Measurements from ENCODE around the gene CCDC39. TPM values are rescaled to one million over a fixed set of nuclear protein-coding genes. Genes with fewer than 3 reads are reported as not detected.

Gene CCDC39
- total RNA-seq, 1 experiment from 2014 or later = 0.79 TPM

DNA sequence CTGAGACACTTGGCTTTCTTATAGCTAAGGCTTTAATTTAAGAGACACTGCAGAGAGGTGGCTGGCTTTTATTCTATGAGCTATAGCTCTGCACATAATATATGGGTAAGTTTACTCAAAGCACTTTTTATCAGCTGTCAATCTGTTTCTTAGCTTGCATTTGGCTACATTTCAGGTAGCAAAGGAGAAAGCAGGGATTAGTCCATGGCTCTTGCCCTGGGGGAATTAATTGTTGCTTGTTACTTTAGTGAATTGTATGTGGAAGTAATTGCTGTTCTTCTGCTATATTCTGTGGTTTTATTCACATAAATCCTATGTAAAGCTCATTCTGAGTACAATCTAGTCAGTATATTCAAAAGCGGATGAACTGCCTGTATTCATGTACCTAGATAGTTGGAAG, 14.4 kb upstream of the CCDC39 start:
- Histone ChIP-seq H3T11ph (ENCODE audit: low read length) (no peak overlapping the region), H3K23ac (ENCODE audit: insufficient read length, low read depth, low read length) (no peak overlapping the region), H3K56ac (ENCODE audit: insufficient read length, low read depth, low read length) (no peak overlapping the region), H3K27ac (ENCODE audit: insufficient read length, low read depth, low read length) (no peak overlapping the region), H2BK15ac (ENCODE audit: low read depth, low read length) (no peak overlapping the region), H2BK120ac (ENCODE audit: low read depth, low read length, poor library complexity, severe bottlenecking) (no peak overlapping the region), H3K27me3 (ENCODE audit: insufficient read depth, low read length) (no peaks in the 10 kb centered on the region), H3K79me2 (ENCODE audit: insufficient read depth, low read length) (no peaks in the 10 kb centered on the region), H3K79me1 (ENCODE audit: insufficient read depth, low read depth, low read length, poor library complexity, severe bottlenecking) (no peaks in the 10 kb centered on the region), H3K23me2 (ENCODE audit: insufficient read length, low read depth, low read length, poor library complexity, severe bottlenecking) (no peaks in the 10 kb centered on the region), H2BK20ac (ENCODE audit: low read depth, low read length, poor library complexity, severe bottlenecking) (no peak overlapping the region), H3K9ac (ENCODE audit: extremely low read depth, insufficient read length, low read length) (no peak overlapping the region), H2AFZ (ENCODE audit: low read length) (no peak overlapping the region), H2AK5ac (ENCODE audit: insufficient read length, low read length) (no peak overlapping the region), H3K4ac (ENCODE audit: low read depth, low read length) (no peak overlapping the region), H4K91ac (ENCODE audit: insufficient read length, low read depth, low read length) (no peak overlapping the region), H4K20me1 (ENCODE audit: control insufficient read depth, insufficient read depth, insufficient read length) (no peaks in the 10 kb centered on the region), H3K4me2 (ENCODE audit: insufficient read depth, insufficient read length, low read length) (no peak overlapping the region), H3K14ac (ENCODE audit: insufficient read depth, low read length) (no peak overlapping the region), H4K5ac (ENCODE audit: insufficient read length, low read depth, low read length) (no peak overlapping the region), H2BK5ac (ENCODE audit: insufficient read length, low read length) (no peak overlapping the region), H4K8ac (replicated peaks; ENCODE audit: insufficient read length, low read depth, low read length) (no peak overlapping the region), H3K18ac (ENCODE audit: insufficient read length, low read depth, low read length) (no peak overlapping the region), H3K9me3 (ENCODE audit: control insufficient read depth, low read depth, low read length) (no peaks in the 10 kb centered on the region), H2BK12ac (ENCODE audit: insufficient read length, low read depth, low read length) (no peak overlapping the region), H3K4me1 (ENCODE audit: insufficient read depth, low read length) (no peaks in the 10 kb centered on the region)
- Mint-ChIP-seq H3K27me3 (ENCODE audit: low read depth) (no peaks in the 10 kb centered on the region), H3K4me3 (no peak overlapping the region), H3K36me3 (ENCODE audit: insufficient read depth in 1 of 3, low read depth in 3 of 3) (no peaks in the 10 kb centered on the region), H3K9me3 (no peaks in the 10 kb centered on the region), H3K27ac (no peak overlapping the region), H3K4me1 (peaks cover 13 to 14% of the 10 kb centered on the region in 2 experiments)
- TF ChIP-seq, protein P1, sequence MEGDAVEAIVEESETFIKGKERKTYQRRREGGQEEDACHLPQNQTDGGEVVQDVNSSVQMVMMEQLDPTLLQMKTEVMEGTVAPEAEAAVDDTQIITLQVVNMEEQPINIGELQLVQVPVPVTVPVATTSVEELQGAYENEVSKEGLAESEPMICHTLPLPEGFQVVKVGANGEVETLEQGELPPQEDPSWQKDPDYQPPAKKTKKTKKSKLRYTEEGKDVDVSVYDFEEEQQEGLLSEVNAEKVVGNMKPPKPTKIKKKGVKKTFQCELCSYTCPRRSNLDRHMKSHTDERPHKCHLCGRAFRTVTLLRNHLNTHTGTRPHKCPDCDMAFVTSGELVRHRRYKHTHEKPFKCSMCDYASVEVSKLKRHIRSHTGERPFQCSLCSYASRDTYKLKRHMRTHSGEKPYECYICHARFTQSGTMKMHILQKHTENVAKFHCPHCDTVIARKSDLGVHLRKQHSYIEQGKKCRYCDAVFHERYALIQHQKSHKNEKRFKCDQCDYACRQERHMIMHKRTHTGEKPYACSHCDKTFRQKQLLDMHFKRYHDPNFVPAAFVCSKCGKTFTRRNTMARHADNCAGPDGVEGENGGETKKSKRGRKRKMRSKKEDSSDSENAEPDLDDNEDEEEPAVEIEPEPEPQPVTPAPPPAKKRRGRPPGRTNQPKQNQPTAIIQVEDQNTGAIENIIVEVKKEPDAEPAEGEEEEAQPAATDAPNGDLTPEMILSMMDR (conservative IDR thresholded peaks at IDR 0.05) = no peak
- no peak for DNase-seq
- WGBS (ENCODE audit: extremely low coverage, insufficient read length, low lambda C conversion rate) = no CpG with 5 or more reads among the region's 1 CpG

Measured in H9 (cell line).